IPS DF 6.9 (cell line): ENCODE results near the gene OSMR.

Source experiments
- DNase-seq: peaks from one replicate; pipeline ENCODE4 v3.0.0-alpha.2; 2013; ENCODE audit warnings: low read depth, low spot score
- H3K27ac ChIP-seq: one replicate; pipeline ENCODE4 v1.5.1; 2013; ENCODE audit warnings: low read length, control low read depth
- H3K27me3 ChIP-seq: 2 replicates; pipeline ENCODE4 v1.6.1; 2013; ENCODE audit warnings: mild to moderate bottlenecking, low read length; ENCODE audit not compliant: control insufficient read depth, insufficient read depth
- H3K36me3 ChIP-seq: 2 replicates; pipeline ENCODE4 v1.6.1; 2013; ENCODE audit warnings: low read length; ENCODE audit not compliant: control insufficient read depth, insufficient read depth
- H3K4me1 ChIP-seq: 2 replicates; pipeline ENCODE4 v1.6.1; 2013; ENCODE audit warnings: low read length; ENCODE audit not compliant: control insufficient read depth, insufficient read depth
- H3K4me3 ChIP-seq: 2 replicates; pipeline ENCODE4 v1.5.1; 2013; ENCODE audit warnings: mild to moderate bottlenecking, low read length
- H3K9me3 ChIP-seq: 2 replicates; pipeline ENCODE4 v1.6.1; 2013; ENCODE audit warnings: low read length, inconsistent platforms; ENCODE audit not compliant: control insufficient read depth, insufficient read depth
- WGBS: extraction: QIAGEN DNeasy Blood & Tissue Kit; methylation state at CpG from one replicate; pipeline ENCODE4 v1.1.7; 2013; ENCODE audit warnings: mixed read lengths, missing lambda C conversion rate; ENCODE audit not compliant: insufficient read length, insufficient coverage; 5-methylcytosine and 5-hydroxymethylcytosine counted together

Gene OSMR

GRCh38 chr5:38938424-38938823 lies 92.6 kb downstream of the OSMR start:
- no peak overlapping the region for H3K27ac ChIP-seq
- WGBS, result no CpG with 5 or more reads among the region's 1 CpG
- H3K36me3 ChIP-seq, result no peaks in the 10 kb centered on the region
- H3K4me1 ChIP-seq, result no peaks in the 10 kb centered on the region
- H3K9me3 ChIP-seq, result no peaks in the 10 kb centered on the region
- DNase-seq, result no peak
- no peak overlapping the region for H3K4me3 ChIP-seq
- no peaks in the 10 kb centered on the region for H3K27me3 ChIP-seq

- H3K4me1 ChIP-seq, result no peaks in the 10 kb centered on the region
- no peak overlapping the region for H3K4me3 ChIP-seq
- H3K27ac ChIP-seq, result no peak overlapping the region
- no peak for DNase-seq
- no CpG with 5 or more reads among the region's 1 CpG for WGBS
- H3K36me3 ChIP-seq, result no peaks in the 10 kb centered on the region
- H3K9me3 ChIP-seq, result no peaks in the 10 kb centered on the region
- H3K27me3 ChIP-seq, result no peaks in the 10 kb centered on the region
These were observed 93.2 kb downstream of the OSMR start for GRCh38 chr5:38938973-38939372.

- peaks cover 1% of the 10 kb centered on the region; the same call in 1 of the 2 replicates for H3K36me3 ChIP-seq
- no CpG with 5 or more reads among the region's 2 CpGs for WGBS
- H3K4me1 ChIP-seq, result no peaks in the 10 kb centered on the region
- no peak overlapping the region for H3K4me3 ChIP-seq
- no peak for DNase-seq
- H3K9me3 ChIP-seq, result no peaks in the 10 kb centered on the region
- H3K27ac ChIP-seq, result no peak overlapping the region
- no peaks in the 10 kb centered on the region for H3K27me3 ChIP-seq
These were observed 94.5 kb downstream of the OSMR start for GRCh38 chr5:38940230-38940858.

GRCh38 chr5:38941912-38942311 lies 96.1 kb downstream of the OSMR start:
- Histone ChIP-seq H3K4me1 (no peaks in the 10 kb centered on the region), H3K27me3 (no peaks in the 10 kb centered on the region), H3K9me3 (no peaks in the 10 kb centered on the region), H3K4me3 (no peak overlapping the region), H3K36me3 (peaks cover 2% of the 10 kb centered on the region; the same call in 1 of the 2 replicates), H3K27ac (no peak overlapping the region)
- no peak for DNase-seq
- no CpG with 5 or more reads among the region's 2 CpGs for WGBS

- WGBS, result no CpG with 5 or more reads among the region's 4 CpGs
- Histone ChIP-seq H3K4me3 (no peak overlapping the region), H3K4me1 (no peaks in the 10 kb centered on the region), H3K36me3 (peaks cover 2% of the 10 kb centered on the region; the same call in 1 of the 2 replicates), H3K27ac (no peak overlapping the region), H3K9me3 (no peaks in the 10 kb centered on the region), H3K27me3 (no peaks in the 10 kb centered on the region)
- no peak for DNase-seq
These were observed 98.5 kb downstream of the OSMR start for GRCh38 chr5:38944282-38944681.

- no peak for DNase-seq
- H3K4me1 ChIP-seq, result no peaks in the 10 kb centered on the region
- no peaks in the 10 kb centered on the region for H3K9me3 ChIP-seq
- no peak overlapping the region for H3K27ac ChIP-seq
- H3K4me3 ChIP-seq, result no peak overlapping the region
- peaks cover 2% of the 10 kb centered on the region; the same call in 1 of the 2 replicates for H3K36me3 ChIP-seq
- H3K27me3 ChIP-seq, result no peaks in the 10 kb centered on the region
These were observed 102.7 kb downstream of the OSMR start for GRCh38 chr5:38948501-38948900.

GRCh38 chr5:38953426-38954012 lies 107.7 kb downstream of the OSMR start:
- Histone ChIP-seq H3K9me3 (no peaks in the 10 kb centered on the region), H3K36me3 (peaks cover 4% of the 10 kb centered on the region; the same call in 1 of the 2 replicates), H3K27me3 (no peaks in the 10 kb centered on the region), H3K27ac (no peak overlapping the region), H3K4me1 (no peaks in the 10 kb centered on the region), H3K4me3 (no peak overlapping the region)
- WGBS, result no CpG with 5 or more reads among the region's 4 CpGs
- DNase-seq, result no peak

- Histone ChIP-seq H3K4me1 (no peaks in the 10 kb centered on the region), H3K27me3 (no peaks in the 10 kb centered on the region), H3K9me3 (no peaks in the 10 kb centered on the region), H3K36me3 (0 out of 2 replicates have a peak, but pooled peaks cover 2% of the 10 kb centered on the region), H3K4me3 (no peak overlapping the region), H3K27ac (no peak overlapping the region)
- WGBS, result no CpG with 5 or more reads among the region's 2 CpGs
- DNase-seq, result no peak
These were observed 115.9 kb downstream of the OSMR start for GRCh38 chr5:38961691-38962090.

GRCh38 chr5:38968665-38969064 lies 122.9 kb downstream of the OSMR start:
- Histone ChIP-seq H3K27me3 (no peaks in the 10 kb centered on the region), H3K9me3 (no peaks in the 10 kb centered on the region), H3K4me3 (no peak overlapping the region), H3K27ac (no peak overlapping the region), H3K4me1 (no peaks in the 10 kb centered on the region), H3K36me3 (no peaks in the 10 kb centered on the region)
- DNase-seq, result no peak
- no CpG with 5 or more reads among the region's 5 CpGs for WGBS

- H3K27me3 ChIP-seq, result no peaks in the 10 kb centered on the region
- H3K9me3 ChIP-seq, result no peaks in the 10 kb centered on the region
- H3K4me1 ChIP-seq, result no peaks in the 10 kb centered on the region
- no peak overlapping the region for H3K27ac ChIP-seq
- H3K36me3 ChIP-seq, result no peaks in the 10 kb centered on the region
- H3K4me3 ChIP-seq, result no peak overlapping the region
- DNase-seq, result no peak
These were observed 132.2 kb downstream of the OSMR start for GRCh38 chr5:38978036-38978435.

- no peaks in the 10 kb centered on the region for H3K36me3 ChIP-seq
- no peak for DNase-seq
- no peaks in the 10 kb centered on the region for H3K9me3 ChIP-seq
- no peak overlapping the region for H3K27ac ChIP-seq
- H3K4me3 ChIP-seq, result no peak overlapping the region
- no CpG with 5 or more reads among the region's 2 CpGs for WGBS
- no peaks in the 10 kb centered on the region for H3K4me1 ChIP-seq
- no peaks in the 10 kb centered on the region for H3K27me3 ChIP-seq
These were observed 133.7 kb downstream of the OSMR start for GRCh38 chr5:38979535-38979934.
